HCT116 (cell line): Measurements from ENCODE around the gene IL2RG.

Experiments
- POLR2AphosphoS5 ChIP-seq: IDR thresholded peaks from 2 replicates; pipeline ENCODE4 v1.6.1; 2011; ENCODE audit warnings: mild to moderate bottlenecking, low read depth, low read length, moderate library complexity
- REST ChIP-seq: IDR thresholded peaks from 2 replicates; pipeline ENCODE4 v1.6.1; 2012; ENCODE audit warnings: low read depth
- TF ChIP-seq, protein P1 (sequence below), 3 experiments: fragments of 200-600 bp in 1 of 3; sonication (generic) in 1 of 3; IDR thresholded peaks in 2 of 3; conservative IDR thresholded peaks in 1 of 3; 2 replicates each; pipeline ENCODE4 v1.5.1; 2012 to 2017; ENCODE audit warnings: low read depth in 2 of 3, low read length in 2 of 3, antibody characterized with exemption in 1 of 3, borderline replicate concordance in 1 of 3, control low read depth in 1 of 3, mild to moderate bottlenecking in 1 of 3, mixed read lengths in 1 of 3, mixed run types in 1 of 3, moderate library complexity in 1 of 3; ENCODE audit not compliant: insufficient read depth in 1 of 3

GRCh38 chrX:71091263-71091662, 20.1 kb downstream of the IL2RG start:
- no peak for TF ChIP-seq POLR2AphosphoS5
- TF ChIP-seq, protein P1, sequence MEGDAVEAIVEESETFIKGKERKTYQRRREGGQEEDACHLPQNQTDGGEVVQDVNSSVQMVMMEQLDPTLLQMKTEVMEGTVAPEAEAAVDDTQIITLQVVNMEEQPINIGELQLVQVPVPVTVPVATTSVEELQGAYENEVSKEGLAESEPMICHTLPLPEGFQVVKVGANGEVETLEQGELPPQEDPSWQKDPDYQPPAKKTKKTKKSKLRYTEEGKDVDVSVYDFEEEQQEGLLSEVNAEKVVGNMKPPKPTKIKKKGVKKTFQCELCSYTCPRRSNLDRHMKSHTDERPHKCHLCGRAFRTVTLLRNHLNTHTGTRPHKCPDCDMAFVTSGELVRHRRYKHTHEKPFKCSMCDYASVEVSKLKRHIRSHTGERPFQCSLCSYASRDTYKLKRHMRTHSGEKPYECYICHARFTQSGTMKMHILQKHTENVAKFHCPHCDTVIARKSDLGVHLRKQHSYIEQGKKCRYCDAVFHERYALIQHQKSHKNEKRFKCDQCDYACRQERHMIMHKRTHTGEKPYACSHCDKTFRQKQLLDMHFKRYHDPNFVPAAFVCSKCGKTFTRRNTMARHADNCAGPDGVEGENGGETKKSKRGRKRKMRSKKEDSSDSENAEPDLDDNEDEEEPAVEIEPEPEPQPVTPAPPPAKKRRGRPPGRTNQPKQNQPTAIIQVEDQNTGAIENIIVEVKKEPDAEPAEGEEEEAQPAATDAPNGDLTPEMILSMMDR (IDR thresholded peaks at IDR 0.05 in 2 of 3, conservative IDR thresholded peaks at IDR 0.05 in 1 of 3; ENCODE audit: borderline replicate concordance in 1 of 3, insufficient read depth in 1 of 3, low read depth in 2 of 3, low read length in 2 of 3), result no peak
- TF ChIP-seq REST, result no peak
